WTC11 (cell line): ENCODE data around the gene UMODL1.

Experiments
- CBFB ChIP-seq: sonication (generic); formaldehyde crosslinking; IDR thresholded peaks from 2 replicates; pipeline ENCODE4 v1.8.1; 2022; ENCODE audit warnings: mild to moderate bottlenecking, low read depth, missing genetic modification reagents
- CREB1 ChIP-seq: sonication (generic); formaldehyde crosslinking; IDR thresholded peaks from 2 replicates; pipeline ENCODE4 v1.8.0; 2023; ENCODE audit warnings: mild to moderate bottlenecking, missing genetic modification reagents
- CTCF ChIP-seq: fragments of 200-600 bp; IDR thresholded peaks from 2 replicates; pipeline ENCODE4 v1.8.0; 2022; ENCODE audit warnings: antibody characterized with exemption
- FOXP4 ChIP-seq: sonication (generic); formaldehyde crosslinking; IDR thresholded peaks from 2 replicates; pipeline ENCODE4 v1.8.0; 2022; ENCODE audit warnings: mild to moderate bottlenecking, missing genetic modification reagents
- MAX ChIP-seq: sonication (generic); formaldehyde crosslinking; IDR thresholded peaks from 2 replicates; pipeline ENCODE4 v1.8.0; 2022; ENCODE audit warnings: mild to moderate bottlenecking, missing genetic modification reagents
- NFYB ChIP-seq: sonication (generic); formaldehyde crosslinking; conservative IDR thresholded peaks from 2 replicates; pipeline ENCODE4 v1.8.0; 2022; ENCODE audit warnings: low read depth, missing genetic modification reagents
- NR2C2 ChIP-seq: sonication (generic); formaldehyde crosslinking; IDR thresholded peaks from 2 replicates; pipeline ENCODE4 v1.8.0; 2022; ENCODE audit warnings: mild to moderate bottlenecking, missing genetic modification reagents
- ZBTB43 ChIP-seq: sonication (generic); formaldehyde crosslinking; IDR thresholded peaks from 2 replicates; pipeline ENCODE4 v1.8.1; 2023; ENCODE audit warnings: mild to moderate bottlenecking, missing genetic modification reagents

GRCh38 chr21:42067531-42068255 lies 3.4 kb upstream of the UMODL1 start:
- TF ChIP-seq ZBTB43 (CRISPR knock-in tag): no peak
- no peak for TF ChIP-seq CTCF
- TF ChIP-seq CBFB: no peak
- no peak for TF ChIP-seq FOXP4
- no peak for TF ChIP-seq CREB1
- TF ChIP-seq NFYB (CRISPR knock-in tag): no peak
- no peak for TF ChIP-seq NR2C2 (CRISPR knock-in tag)
- no peak for TF ChIP-seq MAX
